Stomach (tissue), 4 donors: ENCODE data around the gene MTNR1A.

Experiments
- CTCF ChIP-seq, 7 experiments: fragments of 450-650 bp in 4 of 7; fragments of 200-600 bp in 3 of 7; sonication (generic) in 3 of 7; IDR thresholded peaks; one replicate each; pipeline ENCODE4 v1.5.1; 2016 to 2019; ENCODE audit warnings: antibody characterized with exemption in 7 of 7, control low read depth in 2 of 7, mild to moderate bottlenecking in 1 of 7
- EP300 ChIP-seq: sonication (generic); formaldehyde crosslinking; IDR thresholded peaks from one replicate; pipeline ENCODE4 v1.6.1; 2017; ENCODE audit warnings: antibody characterized with exemption
- POLR2A ChIP-seq, 4 donors: fragments of 450-650 bp; IDR thresholded peaks; one replicate each; pipeline ENCODE4 v1.6.1; 2016; ENCODE audit warnings: antibody characterized with exemption in 4 of 4, control low read depth in 2 of 4, mild to moderate bottlenecking in 1 of 4, moderate library complexity in 1 of 4

DNA sequence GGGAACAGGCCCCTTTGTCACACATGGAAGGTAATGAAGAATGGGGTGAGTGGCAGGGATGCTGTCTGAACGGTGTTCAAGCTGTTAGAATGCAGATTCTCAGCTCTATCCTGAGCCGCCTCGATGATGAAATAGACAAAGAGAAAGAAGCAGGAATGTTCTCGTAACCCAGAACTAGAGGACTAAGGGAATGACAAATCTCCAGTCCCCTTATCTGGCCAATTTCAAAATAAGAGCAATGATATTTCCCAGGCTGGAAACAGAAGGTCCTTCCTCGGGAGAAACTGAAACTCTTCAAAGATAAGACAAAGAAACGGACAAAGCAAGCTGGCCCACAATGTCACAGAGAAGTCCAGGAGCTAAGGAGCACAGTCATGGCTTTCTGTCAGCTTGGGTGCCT, 29.5 kb upstream of the MTNR1A start:
- TF ChIP-seq CTCF (IDR thresholded peaks at IDR 0.05) (no peak), POLR2A (IDR thresholded peaks at IDR 0.05) (no peak), EP300 (no peak)
